ENCODE measurements around the gene CRAMP1. TPM values are rescaled to one million over a fixed set of nuclear protein-coding genes. Genes with fewer than 3 reads are reported as not detected.

CRAMP1 gene
- polyA plus RNA-seq, 1 of the 3 experiments (the other 2 are of a cell fraction): 9.5 TPM

- H3K9me2 ChIP-seq: no peaks in the 10 kb centered on the region
- no peak overlapping the region for H2AFZ ChIP-seq (ENCODE audit: low read depth)
- H3K36me3 ChIP-seq (replicated peaks in 1 of 2; ENCODE audit: control insufficient read depth in 1 of 2, insufficient read depth in 2 of 2, low read length in 1 of 2): peaks cover 26 to 48% of the 10 kb centered on the region in 2 experiments
- peaks cover 0 to 6% of the 10 kb centered on the region in 2 experiments; a peak in 1 of 4 replicates for H3K4me1 ChIP-seq (ENCODE audit: control insufficient read depth in 1 of 2, insufficient read depth in 2 of 2, low read depth in 1 of 2, low read length in 1 of 2)
- H3F3A ChIP-seq (replicated peaks; ENCODE audit: insufficient read depth): peaks cover 9% of the 10 kb centered on the region
- H3K4me3 ChIP-seq (ENCODE audit: low read depth in 2 of 2, low read length in 1 of 2): no peak overlapping the region
- no peak for TF ChIP-seq EP300 (IDR thresholded peaks at IDR 0.05; ENCODE audit: borderline replicate concordance in 1 of 2, low read depth in 1 of 2, low read length in 1 of 2)
- no peak for TF ChIP-seq FOXJ3 (CRISPR knock-in tag; IDR thresholded peaks at IDR 0.05)
- TF ChIP-seq ELF1 (IDR thresholded peaks at IDR 0.05): no peak
- TF ChIP-seq MXI1 (IDR thresholded peaks at IDR 0.05; ENCODE audit: low read depth, low read length): no peak
- no peak for TF ChIP-seq PBX3 (IDR thresholded peaks at IDR 0.05)
- no peak for TF ChIP-seq MEF2A (IDR thresholded peaks at IDR 0.05; ENCODE audit: borderline replicate concordance, low read depth)
- TF ChIP-seq SIN3A (IDR thresholded peaks at IDR 0.05; ENCODE audit: borderline replicate concordance, low read depth, low read length): no peak
- TF ChIP-seq RAD21 (IDR thresholded peaks at IDR 0.05; ENCODE audit: low read length): no peak
- no peak for TF ChIP-seq POLR2AphosphoS5 (IDR thresholded peaks at IDR 0.05; ENCODE audit: low read depth, low read length)
- no peak for TF ChIP-seq GATA2 (CRISPR knock-in tag; IDR thresholded peaks at IDR 0.05)
- no peak for TF ChIP-seq NFIC (IDR thresholded peaks at IDR 0.05; ENCODE audit: borderline replicate concordance)
- ChIA-PET CTCF (no interaction called here), POLR2A (no interaction called here)
- H3K9me3 ChIP-seq: no peaks in the 10 kb centered on the region
- DNase-seq: no peak
- 76% methylated on average over 13 of the region's 13 CpGs for WGBS (ENCODE audit: low lambda C conversion rate)
- H3K27me3 ChIP-seq (ENCODE audit: insufficient read depth): no peaks in the 10 kb centered on the region
- H3K27ac ChIP-seq (ENCODE audit: low read depth in 2 of 2, low read length in 1 of 2): no peak overlapping the region
- peaks cover 10% of the 10 kb centered on the region; the same call in 1 of the 2 replicates for H3K79me2 ChIP-seq (ENCODE audit: insufficient read depth)
- no peak overlapping the region for H3K4me2 ChIP-seq
- H4K20me1 ChIP-seq (ENCODE audit: insufficient read depth): peaks cover 14% of the 10 kb centered on the region; the same call in 1 of the 2 replicates
- H3K9ac ChIP-seq: no peak overlapping the region
Observed at GRCh38 chr16:1645914-1646525, 33.9 kb downstream of the CRAMP1 start.

GRCh38 chr16:1647856-1648255, 35.7 kb downstream of the CRAMP1 start:
- Histone ChIP-seq H3K4me3 (ENCODE audit: low read depth in 2 of 2, low read length in 1 of 2) (no peak overlapping the region), H3K27me3 (ENCODE audit: insufficient read depth) (no peaks in the 10 kb centered on the region), H3K4me1 (ENCODE audit: control insufficient read depth in 1 of 2, insufficient read depth in 2 of 2, low read depth in 1 of 2, low read length in 1 of 2) (peaks cover 0 to 6% of the 10 kb centered on the region in 2 experiments; a peak in 1 of 4 replicates), H3K79me2 (ENCODE audit: insufficient read depth) (peaks cover 10% of the 10 kb centered on the region; the same call in 1 of the 2 replicates), H3F3A (replicated peaks; ENCODE audit: insufficient read depth) (peaks cover 10% of the 10 kb centered on the region), H3K9me3 (no peaks in the 10 kb centered on the region), H4K20me1 (ENCODE audit: insufficient read depth) (peaks cover 23% of the 10 kb centered on the region), H2AFZ (ENCODE audit: low read depth) (no peak overlapping the region), H3K27ac (ENCODE audit: low read depth in 2 of 2, low read length in 1 of 2) (no peak overlapping the region), H3K9me2 (no peaks in the 10 kb centered on the region), H3K9ac (no peak overlapping the region), H3K36me3 (replicated peaks in 1 of 2; ENCODE audit: control insufficient read depth in 1 of 2, insufficient read depth in 2 of 2, low read length in 1 of 2) (peaks cover 23 to 37% of the 10 kb centered on the region in 2 experiments), H3K4me2 (no peak overlapping the region)
- ChIA-PET CTCF (interaction anchor here (2.1 kb wide), 1 partner anchor 30 kb away, joined by 4 read pairs; the partner anchor contains the start of gene JPT2), POLR2A (no interaction called here)
- no peak for TF ChIP-seq MAX (IDR thresholded peaks at IDR 0.05; ENCODE audit: low read depth)
- TF ChIP-seq IRF3 (IDR thresholded peaks at IDR 0.05; ENCODE audit: low read depth, low read length): no peak
- no peak for TF ChIP-seq RXRA (IDR thresholded peaks at IDR 0.05; ENCODE audit: borderline replicate concordance, low read depth)
- no peak for TF ChIP-seq TCF12 (IDR thresholded peaks at IDR 0.05)
- TF ChIP-seq EP300 (IDR thresholded peaks at IDR 0.05; ENCODE audit: borderline replicate concordance in 1 of 2, low read depth in 1 of 2, low read length in 1 of 2): no peak
- no peak for TF ChIP-seq NFIC (IDR thresholded peaks at IDR 0.05; ENCODE audit: borderline replicate concordance)
- no peak for TF ChIP-seq SMC3 (IDR thresholded peaks at IDR 0.05; ENCODE audit: low read depth, low read length)
- TF ChIP-seq FOXM1 (IDR thresholded peaks at IDR 0.05; ENCODE audit: low read depth): no peak
- TF ChIP-seq POLR2AphosphoS5 (IDR thresholded peaks at IDR 0.05; ENCODE audit: low read depth, low read length): no peak
- TF ChIP-seq TAF1 (IDR thresholded peaks at IDR 0.05; ENCODE audit: borderline replicate concordance, low read depth, low read length): no peak
- no peak for TF ChIP-seq YY1 (IDR thresholded peaks at IDR 0.05; ENCODE audit: low read depth)
- DNase-seq: no peak
- 91% methylated on average over 13 of the region's 13 CpGs for WGBS (ENCODE audit: low lambda C conversion rate)

All from SK-N-SH (cell line).